AG10803 (cell line): ENCODE data around the gene CALY.

Experiments used
- DNase-seq: peaks from one replicate; pipeline ENCODE4 v3.0.0; 2010; ENCODE audit warnings: low read depth
- H3K4me3 ChIP-seq: 2 replicates; pipeline ENCODE4 v1.5.1; 2011; ENCODE audit warnings: mild to moderate bottlenecking, low read length, control low read depth
- CTCF ChIP-seq: conservative IDR thresholded peaks from 2 replicates; pipeline ENCODE4 v1.5.1; 2011; ENCODE audit warnings: mild to moderate bottlenecking, low read length, control low read depth, inconsistent platforms

CALY gene

GRCh38 chr10:133335246-133336117, 1.2 kb downstream of the CALY start:
- no peak for TF ChIP-seq CTCF
- peak overlapping the region; percentile 37 for H3K4me3 ChIP-seq
- DNase-seq, result peak; percentile 46

- no peak for DNase-seq
- no peak for TF ChIP-seq CTCF
- no peak overlapping the region; the same call in none of the 2 replicates for H3K4me3 ChIP-seq
These were observed 2.0 kb downstream of the CALY start for GRCh38 chr10:133334503-133335245.

GRCh38 chr10:133332936-133333699, 3.6 kb downstream of the CALY start:
- no peak overlapping the region for H3K4me3 ChIP-seq
- TF ChIP-seq CTCF, result no peak
- DNase-seq, result no peak

DNA sequence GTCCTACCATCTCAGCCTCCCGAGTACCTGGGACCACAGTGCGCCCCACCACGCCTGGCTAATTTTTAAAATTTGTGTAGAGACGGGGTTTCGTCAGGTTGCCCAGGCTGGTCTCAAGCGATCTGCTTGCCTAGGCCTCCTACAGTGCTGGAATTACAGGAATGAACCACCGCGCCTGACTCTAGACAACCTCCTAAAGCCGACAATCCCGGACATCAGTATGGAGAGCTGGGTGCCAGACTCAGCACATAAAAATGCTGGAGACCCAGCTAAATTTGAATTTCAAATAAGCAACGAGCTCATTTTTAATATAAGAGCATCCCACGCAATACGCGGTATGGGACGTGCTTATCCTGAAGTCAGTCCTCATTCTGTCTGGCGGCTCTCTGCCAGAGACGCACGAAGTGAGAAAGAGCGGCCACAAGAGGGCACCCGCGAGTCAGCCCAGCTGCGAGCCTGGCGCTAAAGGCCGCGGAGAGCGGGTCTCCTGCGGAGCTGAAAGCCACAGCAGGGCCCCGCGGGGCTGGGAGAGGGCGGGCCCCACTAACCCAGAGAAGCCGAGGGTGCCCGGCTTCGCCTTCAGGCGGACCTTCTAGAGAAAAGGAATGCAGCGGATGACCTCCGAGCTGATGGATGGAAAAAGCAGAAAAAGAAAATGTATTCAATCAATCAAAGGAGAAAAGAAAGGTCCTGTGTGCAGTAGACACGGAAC, 7.0 kb downstream of the CALY start:
- peak; percentile 74 for DNase-seq
- H3K4me3 ChIP-seq, result peak overlapping the region; percentile 41
- TF ChIP-seq CTCF, result peak; percentile 82

GRCh38 chr10:133328358-133329343, 8.0 kb downstream of the CALY start:
- TF ChIP-seq CTCF, result no peak
- DNase-seq, result no peak
- H3K4me3 ChIP-seq, result no peak overlapping the region
